GM21825 (cell line): ENCODE data around the gene MKKS.
"Not testable (repeated sequence)": the region's sequence is repeated elsewhere in the genome, so short reads cannot be mapped to it uniquely, and the experiment has no call there.

Experiments
- ATAC-seq: cut with Tn5 transposase; IDR thresholded peaks from one replicate; pipeline ENCODE4 v1.9.1; 2021; ENCODE audit warnings: mild to moderate bottlenecking, moderate library complexity; ENCODE audit not compliant: unreplicated experiment

The MKKS gene

GRCh38 chr20:10415013-10415650, 18.9 kb downstream of the MKKS start:
- ATAC-seq, result no peak

- ATAC-seq, result no peak
Measured at GRCh38 chr20:10412591-10413408, 21.2 kb downstream of the MKKS start.

- no peak for ATAC-seq
Measured at GRCh38 chr20:10411673-10412072, 22.3 kb downstream of the MKKS start.

GRCh38 chr20:10408108-10408813, 25.8 kb downstream of the MKKS start:
- no peak for ATAC-seq

GRCh38 chr20:10404959-10405530, 29.0 kb downstream of the MKKS start:
- ATAC-seq, result no peak

- no peak for ATAC-seq
Measured at GRCh38 chr20:10404023-10404628, 29.9 kb downstream of the MKKS start.

- no peak for ATAC-seq
Measured at GRCh38 chr20:10402938-10403608, 30.9 kb downstream of the MKKS start.

GRCh38 chr20:10398834-10399369, 35.1 kb downstream of the MKKS start:
- no peak for ATAC-seq

- not testable (repeated sequence) for ATAC-seq
Measured at GRCh38 chr20:10394752-10395151, 39.3 kb downstream of the MKKS start.

- ATAC-seq, result no peak
Measured at GRCh38 chr20:10390709-10391108, 43.3 kb downstream of the MKKS start.

- ATAC-seq, result no peak
Measured at GRCh38 chr20:10388597-10388996, 45.4 kb downstream of the MKKS start.

GRCh38 chr20:10387686-10388085, 46.3 kb downstream of the MKKS start:
- no peak for ATAC-seq

GRCh38 chr20:10385850-10386544, 48.0 kb downstream of the MKKS start:
- ATAC-seq, result no peak

- no peak for ATAC-seq
Measured at GRCh38 chr20:10381477-10381876, 52.5 kb downstream of the MKKS start.

GRCh38 chr20:10379761-10380160, 54.3 kb downstream of the MKKS start:
- no peak for ATAC-seq

GRCh38 chr20:10376270-10377075, 57.5 kb downstream of the MKKS start:
- ATAC-seq, result no peak

- no peak for ATAC-seq
Measured at GRCh38 chr20:10375191-10375590, 58.8 kb downstream of the MKKS start.

- ATAC-seq, result no peak
Measured at GRCh38 chr20:10374036-10374435, 60.0 kb downstream of the MKKS start.

- no peak for ATAC-seq
Measured at GRCh38 chr20:10371467-10371866, 62.6 kb downstream of the MKKS start.
